PC-3 (cell line): ENCODE results near the gene THBS4. TPM values are rescaled to one million over a fixed set of nuclear protein-coding genes. Genes with fewer than 3 reads are reported as not detected.

ENCODE experiments used
- ATAC-seq: fragments of 200-7000 bp; cut with Tn5 transposase; 2 replicates; pipeline ENCODE4 v1.9.1; 2020; ENCODE audit warnings: mild to moderate bottlenecking, moderate library complexity
- BruUV-seq: library from RNA; stranded (reverse); fragments of 400-500 nt; replicated peaks from 2 replicates; lab custom pipeline; 2021; lab: Mats Ljungman, UMichigan
- CTCF ChIA-PET: fragments of 300-600 bp; sonication (Branson Sonifier 250); formaldehyde crosslinking; loops from one replicate; lab custom pipeline; 2022; ENCODE audit warnings: antibody characterized with exemption; lab: Charles Lee
- POLR2A ChIA-PET: fragments of 300-600 bp; sonication (Branson Sonifier 250); formaldehyde crosslinking; loops from one replicate; lab custom pipeline; 2022; ENCODE audit warnings: antibody characterized with exemption; ENCODE audit not compliant: unreplicated experiment; lab: Charles Lee
- DNase-seq: peaks from one replicate; pipeline ENCODE4 v3.0.0-alpha.2; 2015
- H2AFZ ChIP-seq: fragments of 300-600 bp; sonication (generic); 2 replicates; pipeline ENCODE4 v1.6.0; 2016; ENCODE audit warnings: antibody characterized with exemption, low read length
- H3F3A ChIP-seq: fragments of 300-600 bp; sonication (generic); one replicate; pipeline ENCODE4 v1.6.0; 2017; ENCODE audit warnings: antibody characterized with exemption, low read length, control low read depth, mild to moderate bottlenecking; ENCODE audit not compliant: unreplicated experiment
- H3K27ac ChIP-seq: fragments of 300-600 bp; sonication (generic); 2 replicates; pipeline ENCODE4 v1.5.1; 2016; ENCODE audit warnings: mild to moderate bottlenecking, low read length
- H3K27me3 ChIP-seq: fragments of 300-600 bp; sonication (generic); 2 replicates; pipeline ENCODE4 v1.6.1; 2016; ENCODE audit warnings: low read length, mixed read lengths
- H3K36me3 ChIP-seq: fragments of 300-600 bp; sonication (generic); 2 replicates; pipeline ENCODE4 v1.6.1; 2016; ENCODE audit warnings: low read depth, mixed run types, low read length, mixed read lengths
- H3K4me1 ChIP-seq: fragments of 300-600 bp; sonication (generic); 2 replicates; pipeline ENCODE4 v1.5.1; 2016; ENCODE audit warnings: low read length; ENCODE audit not compliant: insufficient read depth
- H3K4me2 ChIP-seq: fragments of 300-600 bp; sonication (generic); 2 replicates; pipeline ENCODE4 v1.6.0; 2016; ENCODE audit warnings: low read length
- H3K4me3 ChIP-seq: fragments of 300-600 bp; sonication (generic); 2 replicates; pipeline ENCODE4 v1.5.1; 2016; ENCODE audit warnings: mild to moderate bottlenecking, low read length, mixed read lengths
- H3K79me2 ChIP-seq: fragments of 300-600 bp; sonication (generic); 2 replicates; pipeline ENCODE4 v1.6.1; 2017; ENCODE audit warnings: low read length, mixed read lengths
- H3K9ac ChIP-seq: fragments of 300-600 bp; sonication (generic); 2 replicates; pipeline ENCODE4 v1.6.0; 2016; ENCODE audit warnings: mild to moderate bottlenecking, low read length
- H3K9me2 ChIP-seq: fragments of 300-600 bp; sonication (generic); replicated peaks from 2 replicates; pipeline ENCODE4 v1.6.1; 2016; ENCODE audit warnings: mixed run types, low read length, mixed read lengths
- H3K9me3 ChIP-seq: fragments of 300-600 bp; sonication (generic); 2 replicates; pipeline ENCODE4 v1.6.1; 2016; ENCODE audit warnings: low read length, mixed read lengths
- H4K20me1 ChIP-seq: fragments of 300-600 bp; sonication (generic); 2 replicates; pipeline ENCODE4 v1.6.1; 2016; ENCODE audit warnings: low read length, mixed read lengths
- EZH2 ChIP-seq: fragments of 300-600 bp; sonication (generic); IDR thresholded peaks from one replicate; pipeline ENCODE4 v1.6.1; 2017; ENCODE audit warnings: antibody characterized with exemption, mild to moderate bottlenecking, low read length; ENCODE audit not compliant: unreplicated experiment
- EZH2phosphoT487 ChIP-seq: fragments of 300-600 bp; sonication (generic); IDR thresholded peaks from 2 replicates; pipeline ENCODE4 v1.6.1; 2018; ENCODE audit warnings: mild to moderate bottlenecking, antibody characterized with exemption, low read length, borderline replicate concordance
- intact Hi-C: fragments of 100-400 bp; cut with micrococcal nuclease; formaldehyde crosslinking; loops from 2 replicates; pipeline ENCODE4 v1.9.0; 2023
- total RNA-seq: library from RNA; depleted of rRNA; stranded (reverse); fragments of >200 nt; gene quantifications from 2 replicates; pipeline ENCODE4 v1.2.3, GENCODE V29; 2014
- TF ChIP-seq, protein P1 (sequence below): fragments of 300-600 bp; sonication (generic); conservative IDR thresholded peaks from 2 replicates; pipeline ENCODE4 v1.5.1; 2017; ENCODE audit warnings: antibody characterized with exemption, low read depth, mild to moderate bottlenecking, low read length

The THBS4 gene
- total RNA-seq, 1 experiment from 2014 or later, result 0.29 TPM

DNA sequence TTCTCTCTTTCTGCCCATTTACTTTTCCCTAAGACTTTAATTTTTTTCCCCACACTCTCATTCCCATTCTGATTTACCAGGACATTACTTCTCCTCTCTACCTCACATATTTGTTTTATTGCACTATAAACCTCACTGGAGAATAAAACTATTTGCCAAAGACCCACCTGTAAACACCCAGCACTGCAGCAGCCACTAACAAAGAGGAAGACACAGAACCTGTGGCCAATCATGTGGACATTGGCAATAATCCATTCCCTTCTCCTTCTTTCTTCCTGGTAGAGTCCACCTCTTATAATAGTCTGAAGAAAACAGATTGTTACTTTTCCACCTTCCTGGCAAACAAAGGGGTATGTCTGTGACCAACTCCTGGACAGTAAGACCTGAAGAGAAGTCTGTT is 8.3 kb upstream of the THBS4 start:
- Histone ChIP-seq H3K4me3 (no peak overlapping the region), H3K9ac (no peak overlapping the region), H3K9me2 (no peaks in the 10 kb centered on the region), H3K27ac (no peak overlapping the region), H3F3A (no peaks in the 10 kb centered on the region), H4K20me1 (no peaks in the 10 kb centered on the region), H3K79me2 (no peaks in the 10 kb centered on the region), H3K36me3 (no peaks in the 10 kb centered on the region), H2AFZ (no peak overlapping the region), H3K4me2 (no peak overlapping the region), H3K27me3 (peaks cover 19% of the 10 kb centered on the region), H3K9me3 (no peaks in the 10 kb centered on the region), H3K4me1 (no peaks in the 10 kb centered on the region)
- TF ChIP-seq, protein P1, sequence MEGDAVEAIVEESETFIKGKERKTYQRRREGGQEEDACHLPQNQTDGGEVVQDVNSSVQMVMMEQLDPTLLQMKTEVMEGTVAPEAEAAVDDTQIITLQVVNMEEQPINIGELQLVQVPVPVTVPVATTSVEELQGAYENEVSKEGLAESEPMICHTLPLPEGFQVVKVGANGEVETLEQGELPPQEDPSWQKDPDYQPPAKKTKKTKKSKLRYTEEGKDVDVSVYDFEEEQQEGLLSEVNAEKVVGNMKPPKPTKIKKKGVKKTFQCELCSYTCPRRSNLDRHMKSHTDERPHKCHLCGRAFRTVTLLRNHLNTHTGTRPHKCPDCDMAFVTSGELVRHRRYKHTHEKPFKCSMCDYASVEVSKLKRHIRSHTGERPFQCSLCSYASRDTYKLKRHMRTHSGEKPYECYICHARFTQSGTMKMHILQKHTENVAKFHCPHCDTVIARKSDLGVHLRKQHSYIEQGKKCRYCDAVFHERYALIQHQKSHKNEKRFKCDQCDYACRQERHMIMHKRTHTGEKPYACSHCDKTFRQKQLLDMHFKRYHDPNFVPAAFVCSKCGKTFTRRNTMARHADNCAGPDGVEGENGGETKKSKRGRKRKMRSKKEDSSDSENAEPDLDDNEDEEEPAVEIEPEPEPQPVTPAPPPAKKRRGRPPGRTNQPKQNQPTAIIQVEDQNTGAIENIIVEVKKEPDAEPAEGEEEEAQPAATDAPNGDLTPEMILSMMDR, result no peak
- TF ChIP-seq EZH2 (no peak), EZH2phosphoT487 (no peak)
- no peak for ATAC-seq
- BruUV-seq, result no TSS peak
- CTCF ChIA-PET, result no interaction called here
- intact Hi-C loops, result no loop called here
- DNase-seq, result no peak
- POLR2A ChIA-PET, result no interaction called here

DNA sequence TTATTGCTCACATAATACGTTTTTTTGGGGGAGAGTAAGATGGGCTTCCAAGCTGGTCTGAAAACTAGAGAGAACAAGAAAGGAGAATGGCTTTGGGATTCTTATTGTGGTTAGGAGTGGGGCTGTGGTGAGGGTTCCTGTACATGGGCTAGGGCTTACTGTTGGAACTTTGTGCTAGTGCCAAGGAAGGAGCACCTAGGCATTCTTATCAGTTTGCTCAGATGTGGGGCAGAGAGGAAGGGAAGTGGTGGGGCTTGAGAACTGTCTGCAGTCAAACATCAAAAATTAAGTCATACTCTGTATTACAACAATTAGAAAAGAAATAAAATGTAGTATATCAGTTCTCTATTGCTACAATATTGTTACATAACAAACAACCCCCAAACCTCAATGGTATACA is 4.0 kb upstream of the THBS4 start:
- ATAC-seq, result no peak
- Histone ChIP-seq H3K79me2 (no peaks in the 10 kb centered on the region), H3K27ac (no peak overlapping the region), H3K4me3 (no peak overlapping the region), H3K9me2 (no peaks in the 10 kb centered on the region), H4K20me1 (no peaks in the 10 kb centered on the region), H3K36me3 (no peaks in the 10 kb centered on the region), H2AFZ (no peak overlapping the region), H3K9me3 (no peaks in the 10 kb centered on the region), H3K4me1 (no peaks in the 10 kb centered on the region), H3K4me2 (no peak overlapping the region), H3K9ac (no peak overlapping the region), H3F3A (no peaks in the 10 kb centered on the region), H3K27me3 (peaks cover 21% of the 10 kb centered on the region)
- TF ChIP-seq EZH2 (no peak), EZH2phosphoT487 (no peak)
- TF ChIP-seq, protein P1, result no peak
- BruUV-seq, result no TSS peak
- no peak for DNase-seq
- intact Hi-C loops, result no loop called here
- ChIA-PET POLR2A (no interaction called here), CTCF (no interaction called here)

DNA sequence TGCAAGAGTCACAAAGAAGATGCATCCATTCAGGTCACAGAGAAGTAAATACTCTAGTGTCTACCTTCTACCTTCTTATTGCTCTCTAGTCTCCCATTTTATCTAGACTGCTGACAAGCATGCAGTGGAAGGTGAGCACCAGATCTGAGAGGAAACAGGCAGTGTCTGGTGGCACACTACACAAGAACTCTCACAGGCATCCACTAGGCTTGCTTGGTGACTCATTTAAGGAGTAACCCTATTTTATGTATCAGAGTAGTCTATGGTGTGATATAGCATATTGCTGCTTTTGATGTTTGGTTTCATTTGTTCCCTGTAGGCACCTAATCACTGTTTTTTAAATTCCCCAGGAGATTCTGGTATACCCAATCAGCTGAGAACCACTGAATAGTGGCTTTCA is 1.6 kb upstream of the THBS4 start:
- CTCF ChIA-PET, result no interaction called here

More for the DNA sequence above, 1.6 kb upstream of the THBS4 start:
- Histone ChIP-seq H3K4me3 (no peak overlapping the region), H3K27ac (no peak overlapping the region), H4K20me1 (no peaks in the 10 kb centered on the region), H3K4me1 (no peaks in the 10 kb centered on the region), H3K36me3 (no peaks in the 10 kb centered on the region), H3K9ac (no peak overlapping the region), H3K27me3 (peaks cover 41% of the 10 kb centered on the region), H3K79me2 (no peaks in the 10 kb centered on the region), H2AFZ (no peak overlapping the region), H3K4me2 (no peak overlapping the region), H3F3A (no peaks in the 10 kb centered on the region), H3K9me2 (no peaks in the 10 kb centered on the region), H3K9me3 (no peaks in the 10 kb centered on the region)
- intact Hi-C loops, result no loop called here
- ATAC-seq (no peak), DNase-seq (no peak)
- no TSS peak for BruUV-seq
- TF ChIP-seq, protein P1, result no peak
- no peak for TF ChIP-seq EZH2
- no peak for TF ChIP-seq EZH2phosphoT487
- POLR2A ChIA-PET, result no interaction called here
